Fibroblast of pulmonary artery (primary cell): Measurements from ENCODE around the gene TCEA3.

ENCODE experiments used
- DNase-seq: peaks from one replicate; pipeline ENCODE4 v3.0.0-alpha.2; 2010; ENCODE audit warnings: low read depth
- H3K4me3 ChIP-seq: replicated peaks from 2 replicates; pipeline ENCODE4 v1.5.1; 2011; ENCODE audit warnings: low read depth, mild to moderate bottlenecking, control low read depth, low read length, moderate library complexity
- TF ChIP-seq, protein P1 (sequence below): IDR thresholded peaks from 2 replicates; pipeline ENCODE4 v1.5.1; 2011; ENCODE audit warnings: mild to moderate bottlenecking, control low read depth, low read length, inconsistent platforms; ENCODE audit errors: missing control alignments

TCEA3 gene

GRCh38 chr1:23416964-23417363 is 7.6 kb downstream of the TCEA3 start:
- DNase-seq: no peak
- TF ChIP-seq, protein P1, sequence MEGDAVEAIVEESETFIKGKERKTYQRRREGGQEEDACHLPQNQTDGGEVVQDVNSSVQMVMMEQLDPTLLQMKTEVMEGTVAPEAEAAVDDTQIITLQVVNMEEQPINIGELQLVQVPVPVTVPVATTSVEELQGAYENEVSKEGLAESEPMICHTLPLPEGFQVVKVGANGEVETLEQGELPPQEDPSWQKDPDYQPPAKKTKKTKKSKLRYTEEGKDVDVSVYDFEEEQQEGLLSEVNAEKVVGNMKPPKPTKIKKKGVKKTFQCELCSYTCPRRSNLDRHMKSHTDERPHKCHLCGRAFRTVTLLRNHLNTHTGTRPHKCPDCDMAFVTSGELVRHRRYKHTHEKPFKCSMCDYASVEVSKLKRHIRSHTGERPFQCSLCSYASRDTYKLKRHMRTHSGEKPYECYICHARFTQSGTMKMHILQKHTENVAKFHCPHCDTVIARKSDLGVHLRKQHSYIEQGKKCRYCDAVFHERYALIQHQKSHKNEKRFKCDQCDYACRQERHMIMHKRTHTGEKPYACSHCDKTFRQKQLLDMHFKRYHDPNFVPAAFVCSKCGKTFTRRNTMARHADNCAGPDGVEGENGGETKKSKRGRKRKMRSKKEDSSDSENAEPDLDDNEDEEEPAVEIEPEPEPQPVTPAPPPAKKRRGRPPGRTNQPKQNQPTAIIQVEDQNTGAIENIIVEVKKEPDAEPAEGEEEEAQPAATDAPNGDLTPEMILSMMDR: no peak
- no peak overlapping the region for H3K4me3 ChIP-seq

DNA sequence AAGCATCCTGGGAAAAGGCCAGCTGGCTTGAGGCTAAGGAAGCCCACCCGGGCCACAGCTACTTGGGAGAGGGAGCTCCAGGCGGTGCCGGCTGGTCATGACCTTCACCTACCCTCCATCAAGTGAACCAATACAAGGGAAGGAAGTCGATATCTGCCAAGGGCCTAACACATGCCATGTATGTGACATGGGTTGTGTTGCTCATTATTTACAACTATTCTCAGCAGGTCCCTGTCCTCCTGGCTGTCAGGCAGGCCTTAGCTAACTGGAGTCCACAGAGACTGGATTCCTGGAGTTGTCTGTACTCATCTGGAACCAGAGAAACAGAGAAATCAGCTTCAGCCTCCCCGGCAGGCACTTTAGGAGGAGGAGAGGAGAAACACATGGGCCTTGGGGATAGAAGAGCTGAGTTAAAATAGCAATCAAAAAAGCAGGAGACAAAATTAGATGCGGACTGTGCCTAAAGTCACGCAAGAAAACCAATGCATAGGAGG is 15.7 kb downstream of the TCEA3 start:
- DNase-seq: no peak
- H3K4me3 ChIP-seq: no peak overlapping the region
- TF ChIP-seq, protein P1: no peak

GRCh38 chr1:23407016-23407630 is 17.4 kb downstream of the TCEA3 start:
- DNase-seq: peak; percentile 77
- no peak overlapping the region for H3K4me3 ChIP-seq
- TF ChIP-seq, protein P1: no peak

DNA sequence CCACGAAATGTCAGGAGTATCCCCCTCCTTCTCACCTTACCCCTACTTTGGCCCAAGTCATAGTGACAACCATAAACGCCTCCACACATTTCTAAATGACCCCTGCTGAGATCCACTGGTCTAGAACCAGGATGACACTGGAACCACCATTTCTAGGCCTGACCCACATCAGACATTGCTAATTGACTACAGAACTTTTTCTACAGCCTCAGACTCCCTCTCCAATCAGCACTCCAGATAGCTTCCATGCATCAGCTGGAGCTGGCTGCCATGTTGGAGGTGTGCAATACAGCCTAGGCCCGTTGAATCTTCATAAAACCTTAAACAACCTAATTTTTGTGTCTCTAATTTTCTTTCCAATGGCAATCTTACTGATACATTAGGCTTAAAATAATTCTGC is 18.6 kb downstream of the TCEA3 start:
- H3K4me3 ChIP-seq: no peak overlapping the region
- TF ChIP-seq, protein P1: no peak
- DNase-seq: no peak

- H3K4me3 ChIP-seq: no peak overlapping the region
- peak; percentile 95 for DNase-seq
- TF ChIP-seq, protein P1: peak; percentile 97
Observed at GRCh38 chr1:23403735-23404486, 20.6 kb downstream of the TCEA3 start.

DNA sequence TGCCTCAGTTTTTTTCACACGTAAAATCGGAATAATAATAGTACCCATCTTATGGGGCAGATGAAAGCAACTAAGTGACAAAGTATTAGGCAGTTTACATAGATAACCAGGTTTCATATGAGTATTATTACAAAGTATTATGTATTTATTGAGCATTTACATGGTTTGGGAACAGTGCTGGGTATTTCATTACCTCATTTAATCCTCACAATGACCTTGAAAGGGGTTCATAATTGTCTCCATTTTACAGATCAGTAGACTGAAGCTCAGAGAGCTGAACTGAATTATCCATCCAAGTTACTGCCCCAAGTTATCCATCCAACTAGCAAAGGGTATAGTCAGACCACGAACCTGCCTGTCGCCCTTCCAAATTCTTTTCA is 21.2 kb downstream of the TCEA3 start:
- no peak for DNase-seq
- no peak overlapping the region for H3K4me3 ChIP-seq
- TF ChIP-seq, protein P1: no peak
